Measurements from ENCODE around the gene CERS2. TPM values are rescaled to one million over a fixed set of nuclear protein-coding genes. Genes with fewer than 3 reads are reported as not detected.
"Not testable (repeated sequence)": the region's sequence is repeated elsewhere in the genome, so short reads cannot be mapped to it uniquely, and the experiment has no call there.

Gene CERS2
- total RNA-seq, 1 donor from 2014 or later: 37.2 TPM

GRCh38 chr1:150970808-150971582, 3.6 kb downstream of the CERS2 start:
- peak; percentile 31 for DNase-seq

DNA sequence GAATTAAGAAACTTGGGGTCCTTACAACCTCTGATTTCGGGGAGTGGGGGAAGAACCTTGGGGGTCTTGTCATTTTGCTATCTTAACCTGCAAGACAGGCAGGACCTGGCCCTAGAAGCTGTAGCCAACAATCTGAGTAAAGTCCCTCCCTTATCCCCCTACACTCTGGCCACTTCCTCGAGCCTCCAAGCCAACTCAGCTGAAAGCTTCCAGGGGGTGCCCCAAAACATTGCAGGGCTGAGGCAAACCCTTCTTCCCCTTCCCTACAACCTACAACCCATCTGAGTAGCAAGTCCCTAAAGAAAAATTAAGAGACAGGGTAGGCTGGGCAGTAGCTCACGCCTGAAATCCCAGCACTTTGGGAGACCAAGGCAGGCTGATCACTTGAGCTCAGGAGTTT, 5.0 kb downstream of the CERS2 start:
- no peak for DNase-seq

DNA sequence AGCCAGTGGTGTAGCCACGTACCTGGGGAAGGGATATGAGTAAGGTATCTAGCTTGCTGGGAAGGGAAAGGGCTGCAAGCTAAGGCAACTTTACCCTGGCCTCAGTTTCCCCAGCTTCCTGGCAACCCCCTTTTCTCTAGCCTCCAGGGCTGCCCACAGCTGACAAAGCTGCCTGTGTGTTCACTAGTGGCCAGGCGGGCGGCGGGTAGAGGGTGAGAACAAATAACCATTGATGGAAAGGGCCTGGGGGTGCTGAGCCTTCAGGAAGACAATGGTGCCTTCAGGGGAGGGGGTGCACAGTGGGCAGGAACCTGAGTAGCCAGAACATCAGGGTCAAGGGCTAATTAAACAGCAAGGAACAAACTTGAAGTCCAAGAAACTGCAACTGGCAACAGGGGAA, 6.1 kb downstream of the CERS2 start:
- no peak for DNase-seq

- no peak for DNase-seq
Observed at GRCh38 chr1:150967936-150968335, 6.7 kb downstream of the CERS2 start.

GRCh38 chr1:150966011-150966410, 8.6 kb downstream of the CERS2 start:
- DNase-seq: no peak

DNA sequence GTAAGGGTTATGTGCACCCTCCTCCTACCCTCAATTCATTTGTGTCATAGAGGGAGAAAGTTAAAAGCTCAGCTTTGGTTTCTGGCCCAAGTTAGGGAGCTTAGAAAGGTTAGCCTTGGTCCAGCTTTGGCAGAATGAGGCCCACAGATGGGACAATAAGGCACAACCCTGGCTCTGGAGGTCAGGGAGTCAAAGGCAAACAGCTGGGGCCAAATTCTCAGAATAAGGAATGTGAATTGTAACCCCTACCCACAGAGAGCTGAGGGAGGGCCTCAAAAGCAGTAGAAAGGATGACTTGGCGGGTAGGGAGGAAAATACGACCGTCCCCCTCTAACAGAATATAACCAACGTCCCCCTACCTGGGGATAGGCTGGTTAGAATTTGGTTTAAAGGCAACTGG, 9.0 kb downstream of the CERS2 start:
- no peak for DNase-seq

GRCh38 chr1:150964164-150964489, 10.5 kb downstream of the CERS2 start:
- no peak for DNase-seq

GRCh38 chr1:150963321-150964163, 11.1 kb downstream of the CERS2 start:
- DNase-seq: no peak

DNA sequence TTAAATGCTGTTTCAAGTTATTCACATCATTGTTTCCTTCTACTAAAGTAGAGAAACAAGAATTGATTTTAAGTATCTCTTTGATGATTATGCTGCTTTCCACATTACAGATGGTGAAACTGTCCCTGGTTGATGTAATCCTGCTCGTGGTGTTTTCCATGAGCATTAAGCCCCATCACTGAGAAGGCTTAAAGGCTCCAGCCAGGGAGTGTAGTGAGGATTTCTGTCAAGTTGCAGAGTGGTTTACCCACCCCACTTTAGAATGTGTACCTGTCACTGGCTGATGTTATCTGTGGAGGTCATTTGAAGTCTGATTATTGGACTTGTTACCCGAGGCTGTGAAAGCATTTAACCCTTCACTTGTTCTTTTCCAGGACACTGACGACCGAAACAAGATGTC, 12.9 kb downstream of the CERS2 start:
- DNase-seq: no peak

GRCh38 chr1:150960646-150961045, 14.0 kb downstream of the CERS2 start:
- no peak for DNase-seq

- no peak for DNase-seq
Observed at GRCh38 chr1:150957666-150958065, 17.0 kb downstream of the CERS2 start.

DNA sequence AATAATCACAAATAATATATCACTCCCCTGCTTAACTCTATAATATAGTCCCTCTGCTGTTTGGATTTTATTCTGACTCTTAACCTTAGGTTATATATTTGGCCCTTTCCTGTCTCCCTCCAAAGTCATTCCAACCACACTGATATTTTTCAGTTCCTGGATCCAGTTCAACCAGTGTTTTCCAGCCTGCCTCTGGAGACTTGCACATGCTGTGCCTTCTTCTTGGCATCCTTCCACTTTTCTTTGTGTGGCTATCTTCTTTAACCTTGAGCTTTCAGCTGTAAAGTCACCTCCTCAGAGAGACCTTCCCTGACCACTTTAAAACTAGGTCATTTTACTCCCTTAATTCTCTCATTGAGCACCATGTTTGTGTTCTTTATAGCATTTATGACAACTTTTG, 19.4 kb downstream of the CERS2 start:
- no peak for DNase-seq

GRCh38 chr1:150954708-150955107, 19.9 kb downstream of the CERS2 start:
- no peak for DNase-seq

- DNase-seq: no peak
Observed at GRCh38 chr1:150944856-150945255, 29.8 kb downstream of the CERS2 start.

- DNase-seq: peak; percentile 24
Observed at GRCh38 chr1:150931773-150932172, 42.9 kb downstream of the CERS2 start.

GRCh38 chr1:150928775-150929174, 45.9 kb downstream of the CERS2 start:
- DNase-seq: not testable (repeated sequence)

- no peak for DNase-seq
Observed at GRCh38 chr1:150928286-150928685, 46.3 kb downstream of the CERS2 start.

GRCh38 chr1:150927624-150928023, 47.0 kb downstream of the CERS2 start:
- DNase-seq: no peak

GRCh38 chr1:150926097-150926741, 48.4 kb downstream of the CERS2 start, which contains the start of gene SETDB1:
SETDB1 (plus strand) TSS chr1:150926363; CDS start chr1:150927715, 1,352 bp downstream.
- DNase-seq: peak; percentile 99

GRCh38 chr1:150925080-150925479, 49.6 kb downstream of the CERS2 start:
- peak; percentile 20 for DNase-seq

DNA sequence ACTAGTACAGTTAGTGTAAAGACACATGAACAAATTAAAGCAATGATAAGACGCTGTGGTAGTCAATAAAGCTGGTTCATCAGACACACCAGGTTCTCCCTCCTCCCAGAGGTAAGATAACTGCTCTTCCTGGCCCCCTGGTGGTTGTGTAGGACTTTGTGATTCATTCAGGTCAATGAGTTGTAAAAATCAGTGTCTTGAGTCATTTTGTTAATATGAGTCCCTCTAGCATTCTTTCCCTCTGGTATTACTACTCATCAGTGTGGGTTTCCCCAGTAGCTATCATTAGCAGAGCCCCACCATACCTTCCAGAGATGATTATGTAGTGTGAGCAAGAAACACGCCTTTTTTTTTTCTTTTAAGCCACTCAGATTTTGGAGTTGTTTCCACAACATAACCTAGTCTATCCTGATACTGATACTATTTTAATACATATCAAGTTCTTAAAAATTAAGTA, 52.1 kb downstream of the CERS2 start:
- peak; percentile 74 for DNase-seq

- DNase-seq: no peak
Observed at GRCh38 chr1:150917387-150917786, 57.2 kb downstream of the CERS2 start.

Data from tongue (tissue), 2 donors.